ENCODE results near the gene KRTAP1-3.
"Not testable (repeated sequence)": the region's sequence is repeated elsewhere in the genome, so short reads cannot be mapped to it uniquely, and the experiment has no call there.

KRTAP1-3 gene

DNA sequence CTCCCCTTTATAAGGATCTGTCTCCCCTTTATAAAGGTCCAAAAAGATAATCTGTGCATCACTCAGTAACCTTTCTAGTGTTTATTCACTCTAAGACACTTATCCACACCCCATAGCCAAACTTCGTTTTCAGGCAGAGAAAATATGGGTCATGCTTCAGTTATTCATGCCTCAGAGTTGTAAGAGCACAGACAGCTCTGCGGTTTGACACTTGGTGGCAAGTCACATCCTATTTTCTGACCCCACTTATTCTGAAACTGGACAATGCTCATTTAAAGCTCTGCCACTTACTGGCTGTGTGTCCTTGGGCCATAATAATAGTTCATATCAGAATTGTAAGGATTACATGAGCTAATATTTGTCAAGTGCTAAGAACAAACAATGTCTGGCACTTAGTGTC is 14.4 kb upstream of the KRTAP1-3 start:
- no peak overlapping the region for H3K27ac ChIP-seq (replicated peaks)
- TF ChIP-seq POLR2AphosphoS5 (IDR thresholded peaks at IDR 0.05; ENCODE audit: low read depth) (no peak), SPI1 (IDR thresholded peaks at IDR 0.05; ENCODE audit: borderline replicate concordance, low read depth) (no peak), GABPA (IDR thresholded peaks at IDR 0.05; ENCODE audit: low read depth) (no peak)
- TF ChIP-seq, protein P1, sequence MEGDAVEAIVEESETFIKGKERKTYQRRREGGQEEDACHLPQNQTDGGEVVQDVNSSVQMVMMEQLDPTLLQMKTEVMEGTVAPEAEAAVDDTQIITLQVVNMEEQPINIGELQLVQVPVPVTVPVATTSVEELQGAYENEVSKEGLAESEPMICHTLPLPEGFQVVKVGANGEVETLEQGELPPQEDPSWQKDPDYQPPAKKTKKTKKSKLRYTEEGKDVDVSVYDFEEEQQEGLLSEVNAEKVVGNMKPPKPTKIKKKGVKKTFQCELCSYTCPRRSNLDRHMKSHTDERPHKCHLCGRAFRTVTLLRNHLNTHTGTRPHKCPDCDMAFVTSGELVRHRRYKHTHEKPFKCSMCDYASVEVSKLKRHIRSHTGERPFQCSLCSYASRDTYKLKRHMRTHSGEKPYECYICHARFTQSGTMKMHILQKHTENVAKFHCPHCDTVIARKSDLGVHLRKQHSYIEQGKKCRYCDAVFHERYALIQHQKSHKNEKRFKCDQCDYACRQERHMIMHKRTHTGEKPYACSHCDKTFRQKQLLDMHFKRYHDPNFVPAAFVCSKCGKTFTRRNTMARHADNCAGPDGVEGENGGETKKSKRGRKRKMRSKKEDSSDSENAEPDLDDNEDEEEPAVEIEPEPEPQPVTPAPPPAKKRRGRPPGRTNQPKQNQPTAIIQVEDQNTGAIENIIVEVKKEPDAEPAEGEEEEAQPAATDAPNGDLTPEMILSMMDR (IDR thresholded peaks at IDR 0.05; ENCODE audit: insufficient read depth, low read length) = no peak
- TF ChIP-seq, protein P2, sequence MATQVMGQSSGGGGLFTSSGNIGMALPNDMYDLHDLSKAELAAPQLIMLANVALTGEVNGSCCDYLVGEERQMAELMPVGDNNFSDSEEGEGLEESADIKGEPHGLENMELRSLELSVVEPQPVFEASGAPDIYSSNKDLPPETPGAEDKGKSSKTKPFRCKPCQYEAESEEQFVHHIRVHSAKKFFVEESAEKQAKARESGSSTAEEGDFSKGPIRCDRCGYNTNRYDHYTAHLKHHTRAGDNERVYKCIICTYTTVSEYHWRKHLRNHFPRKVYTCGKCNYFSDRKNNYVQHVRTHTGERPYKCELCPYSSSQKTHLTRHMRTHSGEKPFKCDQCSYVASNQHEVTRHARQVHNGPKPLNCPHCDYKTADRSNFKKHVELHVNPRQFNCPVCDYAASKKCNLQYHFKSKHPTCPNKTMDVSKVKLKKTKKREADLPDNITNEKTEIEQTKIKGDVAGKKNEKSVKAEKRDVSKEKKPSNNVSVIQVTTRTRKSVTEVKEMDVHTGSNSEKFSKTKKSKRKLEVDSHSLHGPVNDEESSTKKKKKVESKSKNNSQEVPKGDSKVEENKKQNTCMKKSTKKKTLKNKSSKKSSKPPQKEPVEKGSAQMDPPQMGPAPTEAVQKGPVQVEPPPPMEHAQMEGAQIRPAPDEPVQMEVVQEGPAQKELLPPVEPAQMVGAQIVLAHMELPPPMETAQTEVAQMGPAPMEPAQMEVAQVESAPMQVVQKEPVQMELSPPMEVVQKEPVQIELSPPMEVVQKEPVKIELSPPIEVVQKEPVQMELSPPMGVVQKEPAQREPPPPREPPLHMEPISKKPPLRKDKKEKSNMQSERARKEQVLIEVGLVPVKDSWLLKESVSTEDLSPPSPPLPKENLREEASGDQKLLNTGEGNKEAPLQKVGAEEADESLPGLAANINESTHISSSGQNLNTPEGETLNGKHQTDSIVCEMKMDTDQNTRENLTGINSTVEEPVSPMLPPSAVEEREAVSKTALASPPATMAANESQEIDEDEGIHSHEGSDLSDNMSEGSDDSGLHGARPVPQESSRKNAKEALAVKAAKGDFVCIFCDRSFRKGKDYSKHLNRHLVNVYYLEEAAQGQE (IDR thresholded peaks at IDR 0.05; ENCODE audit: insufficient replicate concordance, low read depth) = no peak

DNA sequence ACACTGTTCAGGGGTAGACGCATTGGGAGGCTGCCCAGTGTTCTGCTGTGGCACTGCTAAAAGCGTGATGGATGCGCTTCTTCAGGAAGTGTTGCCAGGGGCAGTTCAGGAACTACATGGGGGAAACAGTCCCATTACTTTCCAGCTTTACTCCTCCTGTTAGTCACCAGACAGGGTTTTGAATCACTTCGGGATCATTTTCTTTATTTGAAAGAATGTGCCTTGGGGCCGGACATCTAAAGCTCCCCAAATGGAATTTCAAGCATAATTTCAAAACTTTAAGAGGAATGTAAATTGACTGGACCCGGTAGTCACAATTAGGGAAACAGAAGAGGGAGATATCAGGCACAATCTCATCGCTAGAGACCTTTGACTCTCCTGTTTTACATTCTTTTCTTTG is 13.8 kb upstream of the KRTAP1-3 start:
- H3K4me3 ChIP-seq (replicated peaks; ENCODE audit: insufficient read depth, low read length) = no peak overlapping the region
- DNase-seq (ENCODE audit: low read depth in 1 of 2, low spot score in 1 of 2) = no peak
- H3K27me3 ChIP-seq (ENCODE audit: insufficient read depth, poor library complexity, severe bottlenecking) = no peaks in the 10 kb centered on the region
- H3K27ac ChIP-seq (replicated peaks) = no peak overlapping the region
- TF ChIP-seq, protein P1 (IDR thresholded peaks at IDR 0.05; ENCODE audit: insufficient read depth, low read length) = no peak
- TF ChIP-seq POLR2AphosphoS5 (IDR thresholded peaks at IDR 0.05; ENCODE audit: low read depth) (no peak), GABPA (IDR thresholded peaks at IDR 0.05; ENCODE audit: low read depth) (no peak), SPI1 (IDR thresholded peaks at IDR 0.05; ENCODE audit: borderline replicate concordance, low read depth) (no peak)
- TF ChIP-seq, protein P2 (IDR thresholded peaks at IDR 0.05; ENCODE audit: insufficient replicate concordance, low read depth) = no peak

More for the DNA sequence above, 14.4 kb upstream of the KRTAP1-3 start:
- no peak for DNase-seq (ENCODE audit: low read depth in 1 of 2, low spot score in 1 of 2)
- no peak overlapping the region for H3K4me3 ChIP-seq (replicated peaks; ENCODE audit: insufficient read depth, low read length)
- H3K27me3 ChIP-seq (ENCODE audit: insufficient read depth, poor library complexity, severe bottlenecking) = no peaks in the 10 kb centered on the region

DNA sequence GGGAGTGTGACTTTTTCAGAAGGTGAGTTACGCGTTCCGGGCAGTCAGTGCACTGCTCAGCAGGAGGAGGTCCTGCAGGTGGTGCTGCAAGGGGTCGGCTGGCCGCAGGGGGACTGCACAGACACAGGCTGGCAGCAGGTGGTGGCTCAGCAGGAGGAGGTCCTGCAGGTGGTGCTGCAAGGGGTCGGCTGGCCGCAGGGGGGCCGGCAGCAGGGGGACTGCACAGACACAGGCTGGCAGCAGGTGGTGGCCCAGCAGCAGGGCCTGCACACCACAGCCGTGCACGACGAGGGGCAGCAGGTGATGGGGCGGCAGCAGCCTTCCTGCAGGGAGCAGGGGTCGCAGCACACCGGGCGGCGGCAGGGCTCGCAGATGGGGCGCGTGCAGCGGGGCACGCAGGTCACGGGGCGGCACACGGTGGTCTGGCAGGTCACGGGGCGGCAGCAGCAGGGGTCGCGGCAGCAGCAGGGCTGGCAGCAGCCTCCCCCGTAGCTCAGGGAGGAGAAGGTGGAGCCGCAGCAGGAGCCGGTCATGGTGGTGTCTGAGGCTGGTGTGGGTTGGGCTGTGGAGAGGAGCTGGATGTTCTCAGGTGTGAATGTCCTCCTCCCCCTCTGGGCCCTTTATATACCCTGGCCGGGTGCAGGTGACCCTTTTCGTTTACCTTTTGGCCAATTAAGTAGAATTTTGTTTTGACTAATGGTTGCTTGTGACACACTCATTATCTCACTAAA is 12.2 kb upstream of the KRTAP1-3 start, which contains the start of gene KRTAP2-1:
TSS of gene KRTAP2-1 (minus strand) at position 582 of the 731 bp plus-strand sequence. CDS start at position 533, 49 bp downstream.
- not testable (repeated sequence) for H3K27ac ChIP-seq (replicated peaks); H3K27me3 ChIP-seq (ENCODE audit: insufficient read depth, poor library complexity, severe bottlenecking); H3K4me3 ChIP-seq (replicated peaks; ENCODE audit: insufficient read depth, low read length); DNase-seq (ENCODE audit: low read depth in 1 of 2, low spot score in 1 of 2)

DNA sequence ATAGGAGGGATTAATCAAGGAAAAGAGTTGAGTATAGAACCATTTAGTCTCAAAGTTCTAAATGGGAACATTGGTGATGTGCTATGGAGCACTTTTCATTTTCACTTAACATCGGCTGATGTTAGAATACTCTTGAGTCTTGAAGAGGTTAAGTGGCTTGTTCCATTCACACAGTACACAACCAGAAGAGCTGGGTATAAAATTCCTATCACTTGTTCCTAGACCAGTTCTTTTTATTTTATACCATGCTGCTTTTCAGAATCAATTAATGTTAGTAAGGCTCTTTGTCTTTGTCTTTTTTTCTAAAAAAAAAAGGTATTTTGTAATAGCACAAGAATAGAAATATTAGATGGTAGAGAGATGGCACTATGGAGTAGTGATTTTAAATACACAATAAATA is 8.3 kb upstream of the KRTAP1-3 start:
- DNase-seq (ENCODE audit: low read depth in 1 of 2, low spot score in 1 of 2) = no peak

More for the DNA sequence above, 8.3 kb upstream of the KRTAP1-3 start:
- Histone ChIP-seq H3K27ac (replicated peaks) (no peak overlapping the region), H3K4me3 (replicated peaks; ENCODE audit: insufficient read depth, low read length) (no peak overlapping the region), H3K27me3 (ENCODE audit: insufficient read depth, poor library complexity, severe bottlenecking) (no peaks in the 10 kb centered on the region)
- no peak for TF ChIP-seq GABPA (IDR thresholded peaks at IDR 0.05; ENCODE audit: low read depth)
- TF ChIP-seq, protein P1 (IDR thresholded peaks at IDR 0.05; ENCODE audit: insufficient read depth, low read length) = no peak
- no peak for TF ChIP-seq POLR2AphosphoS5 (IDR thresholded peaks at IDR 0.05; ENCODE audit: low read depth)
- TF ChIP-seq SPI1 (IDR thresholded peaks at IDR 0.05; ENCODE audit: borderline replicate concordance, low read depth) = no peak
- TF ChIP-seq, protein P2 (IDR thresholded peaks at IDR 0.05; ENCODE audit: insufficient replicate concordance, low read depth) = no peak

Data from HL-60 (cell line).